GM12878 (cell line): ENCODE results near the gene POLR2F. TPM values are rescaled to one million over a fixed set of nuclear protein-coding genes. Genes with fewer than 3 reads are reported as not detected.
A peak's percentile ranks its signal among the peaks of the same experiment; 100 is the strongest.

Source experiments
- ASH2L ChIP-seq: fragments of 300-600, 200-600 bp; sonication (generic); IDR thresholded peaks from 2 replicates; pipeline ENCODE4 v1.6.1; 2017; ENCODE audit warnings: low read depth, mild to moderate bottlenecking, borderline replicate concordance
- BACH1 ChIP-seq: fragments of 450-650 bp; IDR thresholded peaks from 2 replicates; pipeline ENCODE4 v1.6.1; 2017; ENCODE audit warnings: mild to moderate bottlenecking, borderline replicate concordance
- BHLHE40 ChIP-seq, 2 experiments: fragments of 450-650 bp in 1 of 2; IDR thresholded peaks; 2 replicates each; pipeline ENCODE4 v1.6.1; 2011 to 2017; ENCODE audit warnings: low read depth in 2 of 2, borderline replicate concordance in 1 of 2, improper control_type of control experiment in 1 of 2, low read length in 1 of 2, mild to moderate bottlenecking in 1 of 2
- CBFB ChIP-seq: IDR thresholded peaks from 2 replicates; pipeline ENCODE4 v1.6.1; 2016; ENCODE audit warnings: antibody characterized with exemption, low read depth
- CREM ChIP-seq: IDR thresholded peaks from 2 replicates; pipeline ENCODE4 v1.6.1; 2014; ENCODE audit warnings: antibody characterized with exemption, low read depth
- CTCF ChIP-seq, 3 experiments: IDR thresholded peaks in 2 of 3; conservative IDR thresholded peaks in 1 of 3; 2 replicates each; pipeline ENCODE4 v1.5.1; 2011; ENCODE audit warnings: low read depth in 3 of 3, low read length in 3 of 3, mild to moderate bottlenecking in 3 of 3, control low read depth in 2 of 3, moderate library complexity in 2 of 3, inconsistent platforms in 1 of 3, mixed read lengths in 1 of 3; ENCODE audit not compliant: control insufficient read depth in 2 of 3, insufficient read depth in 1 of 3; ENCODE audit errors: extremely low read depth in 1 of 3
- HDGF ChIP-seq: fragments of 450-650 bp; IDR thresholded peaks from 2 replicates; pipeline ENCODE4 v1.6.1; 2016; ENCODE audit warnings: antibody characterized with exemption
- IKZF1 ChIP-seq: fragments of 450-650 bp; conservative IDR thresholded peaks from 2 replicates; pipeline ENCODE4 v1.6.1; 2017; ENCODE audit warnings: antibody characterized with exemption, mild to moderate bottlenecking
- IRF3 ChIP-seq: fragments of 450-650 bp; IDR thresholded peaks from 2 replicates; pipeline ENCODE4 v1.6.1; 2014; ENCODE audit warnings: mild to moderate bottlenecking
- IRF4 ChIP-seq: IDR thresholded peaks from 2 replicates; pipeline ENCODE4 v1.6.1; 2011; ENCODE audit warnings: low read depth, low read length
- JUND ChIP-seq: IDR thresholded peaks from 2 replicates; pipeline ENCODE4 v1.6.1; 2012; ENCODE audit warnings: low read depth, mild to moderate bottlenecking, low read length, improper control_type of control experiment, moderate library complexity
- LARP7 ChIP-seq: fragments of 450-650 bp; IDR thresholded peaks from 2 replicates; pipeline ENCODE4 v1.6.1; 2017; ENCODE audit warnings: mild to moderate bottlenecking
- MEF2A ChIP-seq: IDR thresholded peaks from 2 replicates; pipeline ENCODE4 v1.6.1; 2011; ENCODE audit warnings: low read depth, mild to moderate bottlenecking, low read length, moderate library complexity; ENCODE audit not compliant: insufficient read depth
- MEF2B ChIP-seq: fragments of 450-650 bp; IDR thresholded peaks from 2 replicates; pipeline ENCODE4 v1.6.1; 2018; ENCODE audit warnings: mild to moderate bottlenecking, moderate library complexity; ENCODE audit not compliant: partially characterized antibody, poor library complexity, severe bottlenecking
- MTA3 ChIP-seq: IDR thresholded peaks from 2 replicates; pipeline ENCODE4 v1.6.1; 2012; ENCODE audit warnings: low read length, inconsistent platforms, borderline replicate concordance
- NR2F1 ChIP-seq: fragments of 450-650 bp; conservative IDR thresholded peaks from 2 replicates; pipeline ENCODE4 v1.6.1; 2017; ENCODE audit warnings: mild to moderate bottlenecking
- PBX3 ChIP-seq: IDR thresholded peaks from 2 replicates; pipeline ENCODE4 v1.6.1; 2011; ENCODE audit warnings: mild to moderate bottlenecking, low read depth, low read length, moderate library complexity; ENCODE audit not compliant: insufficient replicate concordance
- POLR2AphosphoS2 ChIP-seq: IDR thresholded peaks from 2 replicates; pipeline ENCODE4 v1.6.1; 2011; ENCODE audit warnings: low read depth, mild to moderate bottlenecking, low read length, improper control_type of control experiment, moderate library complexity
- RAD21 ChIP-seq: IDR thresholded peaks from 2 replicates; pipeline ENCODE4 v1.6.1; 2011; ENCODE audit warnings: mild to moderate bottlenecking, low read depth, low read length, moderate library complexity; ENCODE audit not compliant: insufficient read depth
- RCOR1 ChIP-seq: conservative IDR thresholded peaks from 2 replicates; pipeline ENCODE4 v1.6.1; 2012; ENCODE audit warnings: low read depth, low read length, improper control_type of control experiment
- RELA ChIP-seq: fragments of 450-650 bp; IDR thresholded peaks from 2 replicates; pipeline ENCODE4 v1.8.0; 2014; ENCODE audit warnings: borderline replicate concordance; ENCODE audit not compliant: partially characterized antibody
- RUNX3 ChIP-seq: IDR thresholded peaks from 2 replicates; pipeline ENCODE4 v1.6.1; 2012; ENCODE audit warnings: low read length, inconsistent platforms
- SMAD5 ChIP-seq: IDR thresholded peaks from 2 replicates; pipeline ENCODE4 v1.6.1; 2016; ENCODE audit warnings: antibody characterized with exemption, low read depth
- SMARCA5 ChIP-seq: fragments of 450-650 bp; IDR thresholded peaks from 2 replicates; pipeline ENCODE4 v1.6.1; 2017; ENCODE audit warnings: mild to moderate bottlenecking
- SREBF2 ChIP-seq: IDR thresholded peaks from 2 replicates; pipeline ENCODE4 v1.6.1; 2012; ENCODE audit warnings: mild to moderate bottlenecking, low read length
- TCF3 ChIP-seq: IDR thresholded peaks from 2 replicates; pipeline ENCODE4 v1.6.1; 2012; ENCODE audit warnings: low read depth, mild to moderate bottlenecking, low read length, borderline replicate concordance; ENCODE audit not compliant: insufficient read depth
- ZNF207 ChIP-seq: fragments of 450-650 bp; IDR thresholded peaks from 2 replicates; pipeline ENCODE4 v1.6.1; 2014; ENCODE audit warnings: antibody characterized with exemption, mild to moderate bottlenecking, borderline replicate concordance
- ZNF217 ChIP-seq: fragments of 450-650 bp; IDR thresholded peaks from 2 replicates; pipeline ENCODE4 v1.6.1; 2017; ENCODE audit warnings: antibody characterized with exemption, mild to moderate bottlenecking
- polyA plus RNA-seq, 11 experiments: library from polyadenylated mRNA; depleted of rRNA in 4 of 11; unstranded in 6 of 11; stranded (reverse) in 5 of 11; fragments of >200 nt; fragmentation: Nextera tagmentation in 4 of 11; fragmentation: Illumina TruSeq in 1 of 11; extraction: Ambion mirVana in 4 of 11; extraction: Trizol in 1 of 11; gene quantifications; 1 replicate in 1 of 11; 2 replicates in 10 of 11; pipeline versions ENCODE4 v1.2.1 to v1.2.3, GENCODE V29; 2011 to 2016; ENCODE audit warnings: inconsistent platforms in 2 of 11, missing spikeins in 2 of 11, low read depth in 1 of 11
- total RNA-seq, 4 experiments: library from RNA; depleted of rRNA in 3 of 4; stranded (reverse); fragments of >200 nt in 3 of 4; fragmentation: Illumina TruSeq in 1 of 4; extraction: Trizol in 1 of 4; gene quantifications; 2 replicates each; pipeline versions ENCODE4 v1.2.1 to v1.2.3, GENCODE V29; 2013 to 2021

POLR2F gene
- total and polyA plus RNA-seq, 10 of the 15 experiments (the other 5 are each of a cell fraction or from before 2014, with no cell fraction given): 71.9 to 218 (median 100.0) TPM

DNA sequence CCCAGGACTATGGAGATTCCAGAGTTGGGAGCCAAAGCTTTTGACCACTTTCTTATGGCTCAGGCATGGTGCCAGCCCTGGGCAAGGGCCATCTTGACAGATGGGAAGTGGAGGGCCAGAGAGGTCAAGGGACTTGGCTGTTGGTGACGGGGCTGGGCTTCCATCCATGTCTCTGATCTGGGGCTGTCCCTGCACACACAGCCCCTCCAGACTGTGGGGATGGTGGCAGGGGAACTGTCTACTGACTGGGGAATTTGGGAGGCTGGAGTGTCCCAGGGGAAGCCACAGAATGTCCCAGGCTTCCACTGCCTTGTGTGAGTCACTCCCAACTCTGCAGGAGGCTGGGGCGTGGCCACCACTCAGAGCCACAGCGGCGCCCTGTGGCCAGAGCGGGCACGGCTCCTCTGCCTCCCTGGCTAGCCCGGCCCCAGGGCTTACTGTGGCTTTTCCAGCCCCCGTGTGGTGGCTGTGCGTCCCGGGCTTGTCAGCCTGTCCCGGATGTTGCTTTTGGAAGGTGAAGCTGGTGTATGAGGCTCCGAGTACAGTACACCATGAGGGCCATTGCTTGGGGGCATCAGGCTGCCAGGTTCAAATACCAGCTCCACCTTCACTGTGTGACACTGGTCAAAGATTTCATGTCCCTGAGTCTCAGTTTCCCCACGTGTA lies 19.7 kb upstream of the POLR2F start (continued):
- TF ChIP-seq CTCF (IDR thresholded peaks at IDR 0.05 in 2 of 3, conservative IDR thresholded peaks at IDR 0.05 in 1 of 3; ENCODE audit: control insufficient read depth in 2 of 3, extremely low read depth in 1 of 3, insufficient read depth in 1 of 3, low read depth in 3 of 3, low read length in 3 of 3) (peak; percentile 98; a peak in 5 of 6 replicates), MEF2B (peak; percentile 83), CREM (no peak), ASH2L (no peak), IRF3 (no peak), MEF2A (no peak), ZNF207 (0 out of 2 replicates have a peak, but pooled peaks have one; percentile 51), SMARCA5 (peak; percentile 79), HDGF (peak; percentile 92), LARP7 (peak; percentile 55; the same call in 1 of the 2 replicates), SREBF2 (no peak), SMAD5 (no peak), POLR2AphosphoS2 (no peak), JUND (0 out of 2 replicates have a peak, but pooled peaks have one; percentile 41), NR2F1 (peak; percentile 51), IRF4 (peak; percentile 48; the same call in 1 of the 2 replicates), BACH1 (peak; percentile 62; the same call in 1 of the 2 replicates), CBFB (no peak), TCF3 (no peak), RAD21 (peak; percentile 60), RELA (peak; percentile 40), PBX3 (no peak), MTA3 (no peak), ZNF217 (no peak), RUNX3 (peak; percentile 67), IKZF1 (peak; percentile 70), BHLHE40 (IDR thresholded peaks at IDR 0.05; ENCODE audit: borderline replicate concordance in 1 of 2, low read depth in 2 of 2, low read length in 1 of 2) (peak in 1 of 2 experiments; percentile 44; a peak in 2 of 4 replicates), RCOR1 (no peak)
